HG03558 (cell line): ENCODE measurements around the gene RNFT2.

Source experiments
- ATAC-seq: cut with Tn5 transposase; IDR thresholded peaks from one replicate; pipeline ENCODE4 v1.9.1; 2021; ENCODE audit warnings: moderate number of reproducible peaks; ENCODE audit not compliant: unreplicated experiment; ENCODE audit errors: extremely low read depth

Gene RNFT2

GRCh38 chr12:116894913-116895312, 156.8 kb downstream of the RNFT2 start:
- no peak for ATAC-seq

- ATAC-seq = no peak
Observed at GRCh38 chr12:116896411-116896924, 158.4 kb downstream of the RNFT2 start.

GRCh38 chr12:116897476-116897875, 159.4 kb downstream of the RNFT2 start:
- no peak for ATAC-seq

- no peak for ATAC-seq
Observed at GRCh38 chr12:116898669-116899068, 160.6 kb downstream of the RNFT2 start.

- no peak for ATAC-seq
Observed at GRCh38 chr12:116901612-116902011, 163.5 kb downstream of the RNFT2 start.
